Smooth muscle cell (in vitro differentiated cells): ENCODE results near the gene MEI4. TPM values are rescaled to one million over a fixed set of nuclear protein-coding genes. Genes with fewer than 3 reads are reported as not detected.

Experiments
- DNase-seq: peaks from one replicate; lab custom pipeline; 2025; ENCODE audit not compliant: unreplicated experiment; lab: John Stamatoyannopoulos, UW
- H2AFZ ChIP-seq: fragments of 200-600 bp; sonication (generic); 2 replicates; pipeline ENCODE4 v1.6.0; 2016; ENCODE audit warnings: antibody characterized with exemption, low read depth, mild to moderate bottlenecking
- H3F3A ChIP-seq: fragments of 200-600 bp; sonication (generic); 2 replicates; pipeline ENCODE4 v1.6.0; 2017; ENCODE audit warnings: antibody characterized with exemption, low read depth
- H3K27ac ChIP-seq: fragments of 200-600 bp; sonication (generic); 2 replicates; pipeline ENCODE4 v1.5.1; 2016; ENCODE audit warnings: low read depth, mild to moderate bottlenecking
- H3K27me3 ChIP-seq: fragments of 200-600 bp; sonication (generic); 2 replicates; pipeline ENCODE4 v1.6.1; 2016; ENCODE audit warnings: low read depth, mild to moderate bottlenecking
- H3K36me3 ChIP-seq: fragments of 200-600 bp; sonication (generic); 2 replicates; pipeline ENCODE4 v1.5.1; 2016; ENCODE audit warnings: low read depth
- H3K4me1 ChIP-seq: fragments of 200-600 bp; sonication (generic); 2 replicates; pipeline ENCODE4 v1.5.1; 2016; ENCODE audit warnings: low read depth
- H3K4me2 ChIP-seq: fragments of 200-600 bp; sonication (generic); 2 replicates; pipeline ENCODE4 v1.6.0; 2016; ENCODE audit warnings: mild to moderate bottlenecking
- H3K4me3 ChIP-seq: fragments of 200-600 bp; sonication (generic); 2 replicates; pipeline ENCODE4 v1.5.1; 2016; ENCODE audit warnings: mild to moderate bottlenecking
- H3K79me2 ChIP-seq: fragments of 200-600 bp; sonication (generic); 2 replicates; pipeline ENCODE4 v1.6.0; 2016; ENCODE audit warnings: low read depth, mild to moderate bottlenecking
- H3K9ac ChIP-seq: fragments of 200-600 bp; sonication (generic); 2 replicates; pipeline ENCODE4 v1.6.0; 2016; ENCODE audit warnings: low read depth
- H3K9me3 ChIP-seq: fragments of 200-600 bp; sonication (generic); replicated peaks from 2 replicates; pipeline ENCODE4 v1.5.1; 2016; ENCODE audit warnings: low read depth
- H4K20me1 ChIP-seq: fragments of 200-600 bp; sonication (generic); 2 replicates; pipeline ENCODE4 v1.6.0; 2016; ENCODE audit warnings: low read depth
- CTCF ChIP-seq: fragments of 200-600 bp; sonication (generic); IDR thresholded peaks from 2 replicates; pipeline ENCODE4 v1.5.1; 2017; ENCODE audit warnings: borderline replicate concordance, mild to moderate bottlenecking, antibody characterized with exemption; ENCODE audit not compliant: insufficient read depth, poor library complexity, severe bottlenecking
- WGBS: methylation state at CpG from one replicate; pipeline ENCODE4 v1.1.7; 2016; ENCODE audit warnings: low lambda C conversion rate; 5-methylcytosine and 5-hydroxymethylcytosine counted together
- polyA plus RNA-seq: library from polyadenylated mRNA; unstranded; fragments of >200 nt; fragmentation: Nextera tagmentation; extraction: Ambion mirVana; gene quantifications from 2 replicates; pipeline ENCODE4 v1.2.1, GENCODE V29; 2016
- total RNA-seq: library from RNA; depleted of rRNA; stranded (reverse); fragments of >200 nt; gene quantifications from 2 replicates; pipeline ENCODE4 v1.2.3, GENCODE V29; 2014

MEI4 gene
- total and polyA plus RNA-seq, 2 experiments from 2014 or later: 0.27 TPM; not detected in 1

GRCh38 chr6:77778527-77778926, 125.7 kb downstream of the MEI4 start:
- H3K27ac ChIP-seq: no peak overlapping the region
- H3K4me3 ChIP-seq: no peak overlapping the region
- H3K4me2 ChIP-seq: no peak overlapping the region
- no peak for TF ChIP-seq CTCF
- no peaks in the 10 kb centered on the region for H3K27me3 ChIP-seq
- 98% methylated on average over 4 of the region's 4 CpGs for WGBS
- H3K36me3 ChIP-seq: no peaks in the 10 kb centered on the region
- no peak overlapping the region for H3K9ac ChIP-seq
- peaks cover 6% of the 10 kb centered on the region for H3K4me1 ChIP-seq
- no peaks in the 10 kb centered on the region for H3K9me3 ChIP-seq
- no peak overlapping the region for H2AFZ ChIP-seq
- H4K20me1 ChIP-seq: no peaks in the 10 kb centered on the region
- no peaks in the 10 kb centered on the region for H3K79me2 ChIP-seq
- DNase-seq: no peak
- no peaks in the 10 kb centered on the region for H3F3A ChIP-seq

- Histone ChIP-seq H3K4me1 (no peaks in the 10 kb centered on the region), H3K27ac (no peak overlapping the region), H3K36me3 (no peaks in the 10 kb centered on the region), H3K9me3 (no peaks in the 10 kb centered on the region), H3K79me2 (no peaks in the 10 kb centered on the region), H4K20me1 (no peaks in the 10 kb centered on the region), H3K4me2 (no peak overlapping the region), H3K27me3 (no peaks in the 10 kb centered on the region), H2AFZ (no peak overlapping the region), H3F3A (no peaks in the 10 kb centered on the region), H3K4me3 (no peak overlapping the region), H3K9ac (no peak overlapping the region)
- 85% methylated on average over 4 of the region's 4 CpGs for WGBS
- no peak for DNase-seq
- TF ChIP-seq CTCF: no peak
Observed at GRCh38 chr6:77786935-77787629, 134.2 kb downstream of the MEI4 start.

- no peak overlapping the region for H3K27ac ChIP-seq
- no peaks in the 10 kb centered on the region for H3F3A ChIP-seq
- H4K20me1 ChIP-seq: no peaks in the 10 kb centered on the region
- no peak overlapping the region for H3K4me2 ChIP-seq
- no peaks in the 10 kb centered on the region for H3K27me3 ChIP-seq
- no peak overlapping the region for H2AFZ ChIP-seq
- H3K9me3 ChIP-seq: no peaks in the 10 kb centered on the region
- no peak for DNase-seq
- no peaks in the 10 kb centered on the region for H3K36me3 ChIP-seq
- no peak for TF ChIP-seq CTCF
- WGBS: 91% methylated on average over 6 of the region's 6 CpGs
- no peaks in the 10 kb centered on the region for H3K4me1 ChIP-seq
- H3K79me2 ChIP-seq: no peaks in the 10 kb centered on the region
- no peak overlapping the region for H3K4me3 ChIP-seq
- H3K9ac ChIP-seq: no peak overlapping the region
Observed at GRCh38 chr6:77796824-77797809, 144.3 kb downstream of the MEI4 start.
